ENCODE data around the gene NCKAP5. TPM values are rescaled to one million over a fixed set of nuclear protein-coding genes. Genes with fewer than 3 reads are reported as not detected.

Gene NCKAP5
- total and polyA plus RNA-seq, 2 of the 13 experiments (the other 11 are each of a cell fraction or from before 2014, with no cell fraction given): 0.01 TPM; not detected in 1

DNA sequence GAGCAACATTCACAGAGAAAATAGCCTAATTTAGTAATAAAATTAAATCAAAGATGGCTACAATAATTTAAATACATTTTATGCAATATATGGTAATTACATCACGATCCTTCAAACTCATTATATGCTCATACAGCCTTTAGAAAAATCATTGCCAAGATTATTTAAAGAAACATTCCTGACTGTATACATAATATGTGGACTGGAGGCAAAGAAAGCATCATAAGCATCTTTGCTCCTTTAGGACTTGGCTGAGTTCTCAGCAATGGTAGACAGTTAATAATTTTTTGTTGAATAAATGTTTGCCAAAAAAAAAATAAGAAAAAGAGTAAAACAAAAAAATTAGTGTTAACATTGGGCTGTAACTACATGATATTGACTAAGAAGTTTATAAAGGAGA, 26.9 kb downstream of the NCKAP5 start:
- H3K4me2 ChIP-seq (ENCODE audit: low read depth, low read length): no peak overlapping the region
- no peaks in the 10 kb centered on the region for H3K27me3 ChIP-seq (ENCODE audit: control insufficient read depth in 1 of 2, insufficient read depth in 2 of 2, low read length in 2 of 2)
- H3K79me2 ChIP-seq (ENCODE audit: insufficient read depth, low read length): no peaks in the 10 kb centered on the region
- TF ChIP-seq PATZ1 (CRISPR knock-in tag; IDR thresholded peaks at IDR 0.05): no peak
- TF ChIP-seq AGO2 (optimal IDR thresholded peaks at IDR 0.05; ENCODE audit: low read depth, low read length): no peak
- TF ChIP-seq KLF6 (CRISPR knock-in tag; IDR thresholded peaks at IDR 0.05): no peak
- TF ChIP-seq CC2D1A (CRISPR knock-in tag; IDR thresholded peaks at IDR 0.05): no peak
- TF ChIP-seq ZBTB7A (CRISPR knock-in tag; IDR thresholded peaks at IDR 0.05): no peak
- no peak for TF ChIP-seq SSRP1 (CRISPR knock-in tag; IDR thresholded peaks at IDR 0.05)
- no peak for TF ChIP-seq ZNF781 (CRISPR knock-in tag; IDR thresholded peaks at IDR 0.05; ENCODE audit: borderline replicate concordance, not compliant biosample characterization)
- TF ChIP-seq NR2F2 (IDR thresholded peaks at IDR 0.05; ENCODE audit: borderline replicate concordance, low read depth): no peak
- no peak for TF ChIP-seq RNF2 (conservative IDR thresholded peaks at IDR 0.05; ENCODE audit: low read depth)
- TF ChIP-seq MLLT10 (CRISPR knock-in tag; IDR thresholded peaks at IDR 0.05): no peak
- TF ChIP-seq ZNF878 (CRISPR knock-in tag; IDR thresholded peaks at IDR 0.05): no peak
- no peak for ATAC-seq
- no peaks in the 10 kb centered on the region for H4K20me1 ChIP-seq (ENCODE audit: insufficient read depth, low read length)
- no peak overlapping the region for H2AFZ ChIP-seq (ENCODE audit: low read length)
- H3K4me3 ChIP-seq (replicated peaks in 1 of 3; ENCODE audit: insufficient read depth in 1 of 3, low read depth in 2 of 3, low read length in 3 of 3): no peak overlapping the region
- H3K4me1 ChIP-seq (ENCODE audit: insufficient read depth, low read length): no peaks in the 10 kb centered on the region
- H3K9me3 ChIP-seq (ENCODE audit: low read length): no peaks in the 10 kb centered on the region
- no TSS peak for BruUV-seq (replicated peaks)
- DNase-seq (ENCODE audit: low spot score): no peak
- H3K36me3 ChIP-seq (replicated peaks in 1 of 2; ENCODE audit: control insufficient read depth in 1 of 2, insufficient read depth in 2 of 2, low read length in 2 of 2): no peaks in the 10 kb centered on the region
- CTCF ChIA-PET (ENCODE audit: low intra/inter-chr PET ratio, low total read pairs): no interaction called here
- no peak for FAIRE-seq
- H3K9ac ChIP-seq (ENCODE audit: insufficient read depth, low read depth, low read length): no peak overlapping the region
- intact Hi-C loops (cut with micrococcal nuclease; ENCODE audit: unreplicated experiment): no loop called here
- 2% methylated on average over 1 of the region's 1 CpG for WGBS (ENCODE audit: low lambda C conversion rate)
- H3K27ac ChIP-seq (ENCODE audit: extremely low read length, insufficient read depth, low read length): no peak overlapping the region
- in situ Hi-C loops (cut with HindIII; ENCODE audit: extremely low pct_ligation_motif_present, low pct_unique_long_range_greater_than_20kb): no loop called here
- POLR2A ChIA-PET: no interaction called here

All from HepG2 (cell line).